ENCODE results near the gene ZNF677.

GRCh38 chr19:53192771-53193534 is 61.7 kb downstream of the ZNF677 start, which contains the start of gene ZNF665:
- TF ChIP-seq, protein P1, sequence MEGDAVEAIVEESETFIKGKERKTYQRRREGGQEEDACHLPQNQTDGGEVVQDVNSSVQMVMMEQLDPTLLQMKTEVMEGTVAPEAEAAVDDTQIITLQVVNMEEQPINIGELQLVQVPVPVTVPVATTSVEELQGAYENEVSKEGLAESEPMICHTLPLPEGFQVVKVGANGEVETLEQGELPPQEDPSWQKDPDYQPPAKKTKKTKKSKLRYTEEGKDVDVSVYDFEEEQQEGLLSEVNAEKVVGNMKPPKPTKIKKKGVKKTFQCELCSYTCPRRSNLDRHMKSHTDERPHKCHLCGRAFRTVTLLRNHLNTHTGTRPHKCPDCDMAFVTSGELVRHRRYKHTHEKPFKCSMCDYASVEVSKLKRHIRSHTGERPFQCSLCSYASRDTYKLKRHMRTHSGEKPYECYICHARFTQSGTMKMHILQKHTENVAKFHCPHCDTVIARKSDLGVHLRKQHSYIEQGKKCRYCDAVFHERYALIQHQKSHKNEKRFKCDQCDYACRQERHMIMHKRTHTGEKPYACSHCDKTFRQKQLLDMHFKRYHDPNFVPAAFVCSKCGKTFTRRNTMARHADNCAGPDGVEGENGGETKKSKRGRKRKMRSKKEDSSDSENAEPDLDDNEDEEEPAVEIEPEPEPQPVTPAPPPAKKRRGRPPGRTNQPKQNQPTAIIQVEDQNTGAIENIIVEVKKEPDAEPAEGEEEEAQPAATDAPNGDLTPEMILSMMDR (conservative IDR thresholded peaks at IDR 0.05; ENCODE audit: low read depth, low read length), result no peak
- TF ChIP-seq EZH2phosphoT487 (IDR thresholded peaks at IDR 0.05; ENCODE audit: borderline replicate concordance, low read length) (no peak), EZH2 (IDR thresholded peaks at IDR 0.05; ENCODE audit: low read length, unreplicated experiment) (no peak)
